Natural killer cell (primary cell): ENCODE results near the gene DEFB123. TPM values are rescaled to one million over a fixed set of nuclear protein-coding genes. Genes with fewer than 3 reads are reported as not detected.

ENCODE experiments used
- ATAC-seq, 3 donors: fragments of 150-1000 bp in 2 of 3; fragments of 200-7000 bp in 1 of 3; cut with Tn5 transposase; 1 replicate in 1 of 3; 2 replicates in 2 of 3; pipeline ENCODE4 v1.10.0; 2021; ENCODE audit warnings: mild to moderate bottlenecking in 2 of 3, moderate library complexity in 2 of 3
- DNase-seq, 2 donors: peaks; one replicate each; pipeline versions ENCODE4 v3.0.0 to v3.0.0-alpha.2; 2013 to 2021; ENCODE audit warnings: mixed read lengths in 1 of 2
- H3K27ac ChIP-seq: one replicate; pipeline ENCODE4 v1.5.1; 2013; ENCODE audit warnings: mild to moderate bottlenecking, low read length
- H3K27me3 ChIP-seq: one replicate; pipeline ENCODE4 v1.6.1; 2013; ENCODE audit warnings: low read length; ENCODE audit not compliant: control insufficient read depth, insufficient read depth
- H3K36me3 ChIP-seq: one replicate; pipeline ENCODE4 v1.6.1; 2013; ENCODE audit warnings: low read length; ENCODE audit not compliant: control insufficient read depth, insufficient read depth
- H3K4me1 ChIP-seq: one replicate; pipeline ENCODE4 v1.6.1; 2013; ENCODE audit warnings: low read length; ENCODE audit not compliant: control insufficient read depth, insufficient read depth
- H3K4me3 ChIP-seq: one replicate; pipeline ENCODE4 v1.5.1; 2013; ENCODE audit warnings: low read length
- H3K9me3 ChIP-seq: one replicate; pipeline ENCODE4 v1.6.1; 2013; ENCODE audit warnings: low read length; ENCODE audit not compliant: control insufficient read depth, insufficient read depth
- H3K27ac Mint-ChIP-seq, 2 donors: one replicate each; pipeline ENCODE4 v1.8.0; 2022; ENCODE audit warnings: mild to moderate bottlenecking in 2 of 2, mixed read lengths in 2 of 2, moderate library complexity in 1 of 2
- H3K27me3 Mint-ChIP-seq, 2 donors: one replicate each; pipeline ENCODE4 v1.8.0; 2022; ENCODE audit warnings: low read depth in 2 of 2, mixed read lengths in 2 of 2
- H3K36me3 Mint-ChIP-seq: one replicate; pipeline ENCODE4 v1.8.0; 2022; ENCODE audit warnings: mixed read lengths
- H3K4me1 Mint-ChIP-seq, 2 donors: one replicate each; pipeline ENCODE4 v1.8.0; 2022; ENCODE audit warnings: mixed read lengths in 2 of 2
- H3K4me3 Mint-ChIP-seq: one replicate; pipeline ENCODE4 v1.8.0; 2022; ENCODE audit warnings: mild to moderate bottlenecking, moderate library complexity, mixed read lengths
- H3K9me3 Mint-ChIP-seq, 2 donors: one replicate each; pipeline ENCODE4 v1.8.0; 2022; ENCODE audit warnings: mixed read lengths in 2 of 2
- WGBS: methylation state at CpG from one replicate; pipeline ENCODE4 v1.1.7; 2013; ENCODE audit warnings: missing lambda C conversion rate; ENCODE audit not compliant: insufficient coverage; 5-methylcytosine and 5-hydroxymethylcytosine counted together
- intact Hi-C: fragments of 100-400 bp; cut with micrococcal nuclease; formaldehyde crosslinking; loops from one replicate; pipeline ENCODE4 v1.14.2; 2022
- total RNA-seq, 4 donors: library from RNA; stranded (reverse); fragments of 120-200 nt in 1 of 4; gene quantifications; one replicate each; pipeline versions ENCODE4 v1.2.3 to v1.2.4, GENCODE V29; 2013 to 2022
- TF ChIP-seq, protein P1 (sequence below): fragments of 200-600 bp; IDR thresholded peaks from one replicate; pipeline ENCODE4 v1.8.0; 2022; ENCODE audit warnings: antibody characterized with exemption

The DEFB123 gene, protein sequence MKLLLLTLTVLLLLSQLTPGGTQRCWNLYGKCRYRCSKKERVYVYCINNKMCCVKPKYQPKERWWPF
- total RNA-seq, result not detected
- total RNA-seq (2013), result not detected

DNA sequence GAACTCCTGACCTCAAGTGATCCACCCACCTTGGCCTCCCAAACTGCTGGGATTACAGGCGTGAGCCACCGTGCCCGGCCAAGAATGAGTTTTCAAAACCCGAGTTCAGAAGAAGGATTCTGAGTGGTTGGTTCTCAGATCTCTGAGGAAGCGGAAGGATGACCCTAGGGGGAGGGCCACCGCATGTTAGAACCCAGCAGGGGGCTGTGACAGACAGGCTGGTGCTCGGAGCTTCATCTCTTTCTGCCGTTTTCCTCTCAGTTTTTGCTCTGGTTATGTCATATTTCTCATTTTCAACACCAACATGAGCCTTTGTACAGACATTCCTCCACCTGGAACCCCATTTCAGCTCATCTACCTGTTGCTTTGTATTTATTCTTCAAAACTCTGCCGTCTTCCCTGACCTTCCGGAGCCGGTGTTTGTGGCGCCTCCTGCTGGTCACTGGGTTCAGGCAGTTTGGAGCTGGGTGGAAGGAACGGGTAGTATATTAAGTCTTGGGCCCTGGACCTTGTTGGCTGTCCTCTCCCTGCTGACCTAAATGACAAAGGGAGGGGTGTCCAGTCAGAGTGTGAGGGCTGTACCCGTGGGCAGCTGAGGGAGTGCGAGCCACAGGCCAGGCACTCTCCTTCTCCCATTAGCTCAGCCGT is at the start of gene DEFB123:
DEFB123 (plus strand) TSS at position 621 of the 648 bp plus-strand sequence. CDS start 67 bp downstream, outside the sequence.
- Histone ChIP-seq H3K4me1 (no peaks in the 10 kb centered on the region), H3K36me3 (no peaks in the 10 kb centered on the region), H3K27ac (no peak within 1 kb of the TSS), H3K27me3 (no peaks in the 10 kb centered on the region), H3K4me3 (no peak within 1 kb of the TSS), H3K9me3 (no peaks in the 10 kb centered on the region)
- Mint-ChIP-seq H3K4me1 (no peaks in the 10 kb centered on the region), H3K36me3 (no peaks in the 10 kb centered on the region), H3K9me3 (no peaks in the 10 kb centered on the region), H3K27ac (no peak within 1 kb of the TSS), H3K4me3 (no peak within 1 kb of the TSS), H3K27me3 (peaks cover 6 to 17% of the 10 kb centered on the region in 2 donors)
- intact Hi-C loops, result no loop called here
- TF ChIP-seq, protein P1, sequence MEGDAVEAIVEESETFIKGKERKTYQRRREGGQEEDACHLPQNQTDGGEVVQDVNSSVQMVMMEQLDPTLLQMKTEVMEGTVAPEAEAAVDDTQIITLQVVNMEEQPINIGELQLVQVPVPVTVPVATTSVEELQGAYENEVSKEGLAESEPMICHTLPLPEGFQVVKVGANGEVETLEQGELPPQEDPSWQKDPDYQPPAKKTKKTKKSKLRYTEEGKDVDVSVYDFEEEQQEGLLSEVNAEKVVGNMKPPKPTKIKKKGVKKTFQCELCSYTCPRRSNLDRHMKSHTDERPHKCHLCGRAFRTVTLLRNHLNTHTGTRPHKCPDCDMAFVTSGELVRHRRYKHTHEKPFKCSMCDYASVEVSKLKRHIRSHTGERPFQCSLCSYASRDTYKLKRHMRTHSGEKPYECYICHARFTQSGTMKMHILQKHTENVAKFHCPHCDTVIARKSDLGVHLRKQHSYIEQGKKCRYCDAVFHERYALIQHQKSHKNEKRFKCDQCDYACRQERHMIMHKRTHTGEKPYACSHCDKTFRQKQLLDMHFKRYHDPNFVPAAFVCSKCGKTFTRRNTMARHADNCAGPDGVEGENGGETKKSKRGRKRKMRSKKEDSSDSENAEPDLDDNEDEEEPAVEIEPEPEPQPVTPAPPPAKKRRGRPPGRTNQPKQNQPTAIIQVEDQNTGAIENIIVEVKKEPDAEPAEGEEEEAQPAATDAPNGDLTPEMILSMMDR, result no peak
- DNase-seq (no peak), ATAC-seq (no peak)
- 83% methylated on average over 16 of the region's 16 CpGs for WGBS

DNA sequence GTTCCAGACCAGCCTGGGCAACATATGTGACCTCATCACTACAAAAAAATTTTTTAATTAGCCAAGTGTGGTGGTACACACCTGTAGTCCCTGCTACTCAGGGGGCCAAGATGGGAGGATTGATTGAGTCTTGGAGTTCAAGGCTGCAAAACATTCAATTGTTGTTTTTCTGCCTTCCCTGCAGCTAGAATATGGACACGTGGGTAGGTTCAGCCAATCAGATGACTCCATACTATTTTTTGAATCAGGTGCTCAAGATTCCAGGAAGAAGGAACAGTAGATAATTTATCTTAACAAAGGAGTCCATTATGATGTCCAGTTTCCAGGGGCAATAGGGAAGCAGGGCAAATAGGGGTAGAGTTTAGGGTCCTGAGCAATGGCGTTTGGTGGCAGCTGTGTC is 47.6 kb upstream of the DEFB123 start:
- H3K4me1 ChIP-seq, result no peaks in the 10 kb centered on the region
- Mint-ChIP-seq H3K36me3 (no peaks in the 10 kb centered on the region), H3K4me1 (no peaks in the 10 kb centered on the region), H3K27ac (no peak overlapping the region), H3K27me3 (peaks cover 0 to 6% of the 10 kb centered on the region in 2 donors), H3K4me3 (no peak overlapping the region), H3K9me3 (no peaks in the 10 kb centered on the region)
- no peaks in the 10 kb centered on the region for H3K9me3 ChIP-seq
- no peaks in the 10 kb centered on the region for H3K27me3 ChIP-seq
- no peak for DNase-seq
- H3K36me3 ChIP-seq, result no peaks in the 10 kb centered on the region
- no peak for ATAC-seq
- intact Hi-C loops, result no loop called here
- no peak overlapping the region for H3K27ac ChIP-seq
- TF ChIP-seq, protein P1, result no peak
- H3K4me3 ChIP-seq, result no peak overlapping the region
- WGBS, result 82% methylated on average over 2 of the region's 2 CpGs

DNA sequence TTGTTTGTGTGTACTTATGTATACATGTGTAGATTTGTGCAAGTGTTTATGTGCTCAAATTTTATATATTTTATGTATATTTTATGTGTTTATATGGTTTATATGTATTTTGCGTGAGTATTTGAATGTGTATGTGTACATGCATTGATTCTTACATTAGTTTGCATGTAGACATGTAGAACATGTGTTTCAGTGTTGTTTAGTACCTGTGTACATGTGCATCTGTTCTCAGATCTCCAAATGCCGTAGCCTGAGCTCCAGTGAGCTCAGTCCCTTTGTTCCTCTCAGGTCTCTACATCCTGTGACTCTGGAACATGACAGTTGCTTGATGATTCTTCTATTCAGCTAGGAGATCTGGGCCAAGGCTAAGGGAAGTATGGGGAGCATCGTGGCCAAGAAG is 45.5 kb upstream of the DEFB123 start:
- TF ChIP-seq, protein P1, result no peak
- no peak overlapping the region for H3K4me3 Mint-ChIP-seq
- 63% methylated on average over 3 of the region's 3 CpGs for WGBS
- intact Hi-C loops, result no loop called here
- no peaks in the 10 kb centered on the region for H3K4me1 ChIP-seq
- no peaks in the 10 kb centered on the region for H3K27me3 ChIP-seq
- no peak overlapping the region for H3K27ac ChIP-seq
- H3K36me3 ChIP-seq, result no peaks in the 10 kb centered on the region
- H3K4me3 ChIP-seq, result no peak overlapping the region
- H3K36me3 Mint-ChIP-seq, result no peaks in the 10 kb centered on the region
- H3K27me3 Mint-ChIP-seq, result peaks cover 0 to 3% of the 10 kb centered on the region in 2 donors
- H3K27ac Mint-ChIP-seq, result no peak overlapping the region
- no peak for DNase-seq
- H3K9me3 ChIP-seq, result no peaks in the 10 kb centered on the region
- ATAC-seq, result no peak
- H3K4me1 Mint-ChIP-seq, result no peaks in the 10 kb centered on the region
- no peaks in the 10 kb centered on the region for H3K9me3 Mint-ChIP-seq

- Mint-ChIP-seq H3K4me3 (no peak overlapping the region), H3K27me3 (peaks cover 0 to 3% of the 10 kb centered on the region in 2 donors), H3K27ac (no peak overlapping the region), H3K9me3 (no peaks in the 10 kb centered on the region), H3K4me1 (no peaks in the 10 kb centered on the region), H3K36me3 (no peaks in the 10 kb centered on the region)
- H3K27ac ChIP-seq, result no peak overlapping the region
- H3K4me3 ChIP-seq, result no peak overlapping the region
- ATAC-seq (no peak), DNase-seq (no peak)
- no peaks in the 10 kb centered on the region for H3K36me3 ChIP-seq
- WGBS, result 52% methylated on average over 1 of the region's 1 CpG
- intact Hi-C loops, result no loop called here
- H3K4me1 ChIP-seq, result no peaks in the 10 kb centered on the region
- no peaks in the 10 kb centered on the region for H3K9me3 ChIP-seq
- TF ChIP-seq, protein P1, result no peak
- no peaks in the 10 kb centered on the region for H3K27me3 ChIP-seq
These were observed 36.5 kb upstream of the DEFB123 start for GRCh38 chr20:31403886-31404285.
